Cardiac fibroblast (primary cell): ENCODE measurements around the gene PEAR1.

Source experiments
- DNase-seq, 2 donors: peaks; one replicate each; pipeline versions ENCODE4 v3.0.0 to v3.0.0-alpha.2; 2010; ENCODE audit warnings: low read depth in 2 of 2
- H3K4me3 ChIP-seq, 2 donors: replicated peaks in 1 of 2; 1 replicate in 1 of 2; 2 replicates in 1 of 2; pipeline ENCODE4 v1.5.1; 2011; ENCODE audit warnings: low read depth in 2 of 2, low read length in 2 of 2, mild to moderate bottlenecking in 2 of 2, moderate library complexity in 1 of 2
- TF ChIP-seq, protein P1 (sequence below): IDR thresholded peaks from one replicate; pipeline ENCODE4 v1.5.1; 2011; ENCODE audit warnings: low read depth, mild to moderate bottlenecking, low read length, inconsistent platforms

Gene PEAR1

DNA sequence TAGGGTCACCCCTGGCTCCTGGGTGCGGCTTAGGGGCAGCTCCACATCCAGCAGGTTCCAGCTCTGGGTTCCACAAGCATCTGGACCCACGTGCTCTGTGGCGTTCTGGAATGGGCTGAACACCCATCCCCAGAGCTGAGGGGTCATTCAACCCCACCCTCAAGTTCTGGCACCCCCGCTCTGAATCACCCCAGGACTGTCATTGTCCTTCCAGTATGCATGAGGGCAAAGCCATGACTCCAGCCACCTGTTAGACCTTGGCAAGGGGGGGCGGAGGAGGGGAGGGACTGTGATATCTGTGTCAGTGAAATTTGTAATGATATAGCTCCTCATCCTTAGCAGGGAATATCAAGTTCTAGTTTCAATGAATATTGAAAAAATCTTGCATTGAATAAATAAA is 46.9 kb upstream of the PEAR1 start:
- H3K4me3 ChIP-seq: no peak overlapping the region

DNA sequence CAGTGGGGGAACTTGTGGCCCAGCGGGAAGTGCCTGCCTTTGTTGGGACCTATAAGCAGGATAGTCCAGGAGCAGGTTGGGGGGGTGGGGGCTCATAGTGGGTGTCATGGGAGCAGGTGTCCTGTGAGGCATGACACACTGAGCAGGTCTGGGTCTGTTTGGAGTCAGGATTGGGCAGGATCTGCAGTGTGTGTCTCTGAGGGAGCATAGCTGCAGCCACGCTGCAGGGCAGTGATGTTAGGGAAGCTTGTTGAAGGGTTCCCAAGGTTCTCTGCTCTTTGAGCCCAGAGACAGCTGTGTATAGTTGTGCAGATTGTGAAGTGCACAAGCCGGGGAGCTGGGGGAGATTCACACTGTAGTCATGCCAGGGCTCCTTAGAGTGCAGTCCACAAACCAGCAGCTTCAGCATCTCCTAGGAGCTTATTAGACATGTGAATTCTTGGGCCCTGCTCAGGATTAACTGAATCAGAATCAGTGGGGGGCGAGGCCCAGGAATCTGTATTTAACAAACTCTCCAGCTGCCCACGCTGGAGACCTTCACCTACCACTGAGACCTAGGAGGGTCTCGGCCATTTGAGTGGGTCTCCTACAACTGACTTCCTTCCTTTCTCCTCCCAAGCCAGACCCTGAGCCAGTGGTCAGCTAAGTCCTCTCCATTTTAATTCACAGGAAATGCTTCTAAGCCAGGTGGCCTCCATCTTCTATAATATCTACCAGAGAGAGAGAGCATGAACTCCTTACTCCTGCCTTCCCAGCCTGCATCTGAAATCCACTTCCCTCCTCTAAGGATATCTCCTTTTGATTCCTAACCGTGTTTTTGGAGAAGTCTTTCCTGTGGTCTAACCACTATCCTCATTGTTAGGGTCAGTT is 45.7 kb upstream of the PEAR1 start:
- DNase-seq: no peak
- TF ChIP-seq, protein P1, sequence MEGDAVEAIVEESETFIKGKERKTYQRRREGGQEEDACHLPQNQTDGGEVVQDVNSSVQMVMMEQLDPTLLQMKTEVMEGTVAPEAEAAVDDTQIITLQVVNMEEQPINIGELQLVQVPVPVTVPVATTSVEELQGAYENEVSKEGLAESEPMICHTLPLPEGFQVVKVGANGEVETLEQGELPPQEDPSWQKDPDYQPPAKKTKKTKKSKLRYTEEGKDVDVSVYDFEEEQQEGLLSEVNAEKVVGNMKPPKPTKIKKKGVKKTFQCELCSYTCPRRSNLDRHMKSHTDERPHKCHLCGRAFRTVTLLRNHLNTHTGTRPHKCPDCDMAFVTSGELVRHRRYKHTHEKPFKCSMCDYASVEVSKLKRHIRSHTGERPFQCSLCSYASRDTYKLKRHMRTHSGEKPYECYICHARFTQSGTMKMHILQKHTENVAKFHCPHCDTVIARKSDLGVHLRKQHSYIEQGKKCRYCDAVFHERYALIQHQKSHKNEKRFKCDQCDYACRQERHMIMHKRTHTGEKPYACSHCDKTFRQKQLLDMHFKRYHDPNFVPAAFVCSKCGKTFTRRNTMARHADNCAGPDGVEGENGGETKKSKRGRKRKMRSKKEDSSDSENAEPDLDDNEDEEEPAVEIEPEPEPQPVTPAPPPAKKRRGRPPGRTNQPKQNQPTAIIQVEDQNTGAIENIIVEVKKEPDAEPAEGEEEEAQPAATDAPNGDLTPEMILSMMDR: no peak
- H3K4me3 ChIP-seq: no peak overlapping the region

More for the DNA sequence above, 46.9 kb upstream of the PEAR1 start:
- TF ChIP-seq, protein P1: no peak
- DNase-seq: no peak

DNA sequence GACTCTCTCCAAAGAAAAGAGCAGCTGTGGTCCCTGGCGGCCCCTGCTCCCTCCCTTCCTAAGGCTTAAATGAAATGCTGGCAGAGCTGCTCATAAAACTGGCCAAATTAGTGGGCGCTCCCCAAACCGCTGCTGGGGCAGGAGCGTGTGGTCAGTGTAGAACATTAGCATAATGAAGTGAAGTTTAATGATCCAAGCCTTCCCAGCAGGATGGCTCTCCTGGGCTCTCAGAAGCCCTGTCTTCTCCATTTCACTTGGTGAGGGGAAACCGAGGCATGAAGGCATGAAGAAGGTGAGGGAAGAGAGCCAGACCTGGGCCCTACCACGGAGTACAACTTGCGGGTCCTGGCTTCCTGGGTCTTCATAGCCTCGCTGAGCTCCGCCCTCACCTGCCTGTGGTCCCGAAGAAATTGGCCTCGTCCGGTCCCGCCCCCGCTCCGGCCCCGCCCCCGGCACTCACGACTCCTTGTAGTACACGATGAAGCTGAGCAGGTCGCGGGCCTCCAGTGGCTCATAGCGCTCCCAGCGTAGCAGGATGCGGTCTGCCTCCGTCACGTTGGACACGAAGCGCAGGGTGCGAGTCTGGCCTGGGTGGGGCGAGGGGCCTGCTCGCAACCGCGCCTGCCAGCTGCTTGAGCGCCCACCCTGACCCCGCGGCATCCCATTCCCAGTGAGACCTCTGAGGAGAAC is 44.9 kb upstream of the PEAR1 start:
- TF ChIP-seq, protein P1: no peak
- H3K4me3 ChIP-seq: no peak overlapping the region
- no peak for DNase-seq

DNA sequence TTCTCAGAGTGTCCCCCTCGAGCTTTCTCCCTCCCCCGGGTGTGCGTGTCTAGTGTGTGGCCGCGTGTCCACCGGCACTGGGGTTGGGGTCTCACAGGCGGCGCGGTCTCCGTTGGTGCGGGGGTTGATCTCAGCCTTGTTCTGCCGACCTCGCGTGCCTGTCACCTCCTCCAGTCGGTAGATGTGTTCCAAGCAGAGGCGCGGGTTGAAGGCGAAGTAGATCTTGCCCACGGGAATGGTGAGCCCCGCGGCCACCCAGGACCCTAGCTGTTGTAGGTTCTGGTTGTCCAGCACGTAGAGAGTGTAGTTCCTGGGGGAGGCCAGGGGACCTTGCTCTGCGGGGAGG is 44.4 kb upstream of the PEAR1 start:
- H3K4me3 ChIP-seq: no peak overlapping the region
- TF ChIP-seq, protein P1: no peak
- no peak for DNase-seq

DNA sequence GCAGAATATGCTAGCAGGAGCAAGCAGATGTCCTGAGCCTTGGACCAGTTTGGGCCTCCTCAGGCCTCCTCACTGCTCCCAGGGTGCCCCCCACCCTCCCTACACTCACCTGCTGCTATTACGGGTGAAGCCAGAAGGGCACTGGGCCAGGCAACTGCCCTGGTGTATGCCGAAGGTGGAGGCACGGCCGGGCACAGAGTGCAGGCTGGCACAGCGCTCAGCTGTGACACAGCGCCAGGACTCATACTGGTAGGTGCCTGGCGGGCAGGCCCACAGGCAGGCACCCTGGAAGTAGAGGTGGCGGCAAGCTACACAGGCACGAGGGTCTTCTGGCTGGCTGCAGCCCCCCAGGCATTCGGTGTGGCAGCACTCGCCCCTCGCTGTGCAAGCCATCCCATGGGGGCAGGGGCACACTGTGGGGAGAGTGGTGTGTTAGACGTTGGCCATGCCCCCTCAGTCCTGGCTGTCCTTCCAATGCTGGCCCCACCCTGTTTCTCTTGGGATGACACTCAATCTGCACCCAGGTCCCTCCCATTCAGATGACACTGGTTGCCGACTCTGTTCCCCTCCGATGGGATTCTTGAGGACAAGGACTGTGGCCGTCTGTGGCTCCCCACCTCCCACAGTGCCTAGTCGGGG is 41.6 kb upstream of the PEAR1 start:
- TF ChIP-seq, protein P1: no peak
- DNase-seq: no peak
- no peak overlapping the region for H3K4me3 ChIP-seq

DNA sequence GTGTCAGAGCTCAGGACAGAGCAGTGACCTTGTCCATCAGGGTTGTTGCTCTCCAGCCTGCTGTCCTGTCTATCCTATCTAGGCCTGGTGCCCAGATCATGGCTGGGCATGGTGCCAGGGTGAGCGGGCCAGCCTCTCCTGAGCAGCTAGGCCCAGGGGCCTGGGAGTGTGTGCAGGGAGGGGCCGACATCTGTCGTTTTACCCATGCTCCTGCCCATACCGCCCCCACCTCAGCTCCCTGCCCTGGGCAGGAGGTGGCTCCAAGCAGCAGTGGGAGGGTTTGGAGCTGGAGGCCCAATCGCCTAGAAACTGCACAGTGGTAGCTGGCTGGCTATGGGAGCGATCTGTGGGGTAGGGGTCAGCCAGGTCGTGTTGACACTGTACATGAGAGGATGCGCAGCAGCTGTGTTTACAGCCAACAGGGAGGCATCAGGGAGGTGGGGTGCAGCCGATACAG is 41.1 kb upstream of the PEAR1 start:
- TF ChIP-seq, protein P1: no peak
- peak; percentile 11 to 55 for DNase-seq

More for the DNA sequence above, 41.1 kb upstream of the PEAR1 start:
- H3K4me3 ChIP-seq: no peak overlapping the region
